ENCODE data around the gene PLA2G5. TPM values are rescaled to one million over a fixed set of nuclear protein-coding genes. Genes with fewer than 3 reads are reported as not detected.

Gene PLA2G5
- total RNA-seq, 1 donor from 2014 or later, result not detected

GRCh38 chr1:20076223-20076622, 6.2 kb downstream of the PLA2G5 start:
- Mint-ChIP-seq H3K4me3 (ENCODE audit: unreplicated experiment) (no peak overlapping the region), H3K27me3 (ENCODE audit: unreplicated experiment) (peaks cover 8% of the 10 kb centered on the region), H3K36me3 (ENCODE audit: unreplicated experiment) (peaks cover 6% of the 10 kb centered on the region), H3K9me3 (ENCODE audit: unreplicated experiment) (no peaks in the 10 kb centered on the region), H3K4me1 (ENCODE audit: low read depth, unreplicated experiment) (no peaks in the 10 kb centered on the region), H3K27ac (ENCODE audit: unreplicated experiment) (no peak overlapping the region)
- TF ChIP-seq CTCF (IDR thresholded peaks at IDR 0.05; ENCODE audit: partially characterized antibody, unreplicated experiment), result no peak
- DNase-seq, result no peak

- Mint-ChIP-seq H3K4me3 (ENCODE audit: unreplicated experiment) (no peak overlapping the region), H3K4me1 (ENCODE audit: low read depth, unreplicated experiment) (no peaks in the 10 kb centered on the region), H3K27ac (ENCODE audit: unreplicated experiment) (no peak overlapping the region), H3K36me3 (ENCODE audit: unreplicated experiment) (peaks cover 6% of the 10 kb centered on the region), H3K27me3 (ENCODE audit: unreplicated experiment) (peaks cover 8% of the 10 kb centered on the region), H3K9me3 (ENCODE audit: unreplicated experiment) (no peaks in the 10 kb centered on the region)
- TF ChIP-seq CTCF (IDR thresholded peaks at IDR 0.05; ENCODE audit: partially characterized antibody, unreplicated experiment), result no peak
- DNase-seq, result no peak
Observed at GRCh38 chr1:20076710-20077461, 6.9 kb downstream of the PLA2G5 start.

- peaks cover 1% of the 10 kb centered on the region for H3K9me3 Mint-ChIP-seq (ENCODE audit: unreplicated experiment)
- H3K4me1 Mint-ChIP-seq (ENCODE audit: low read depth, unreplicated experiment), result no peaks in the 10 kb centered on the region
- H3K27me3 Mint-ChIP-seq (ENCODE audit: unreplicated experiment), result peaks cover 9% of the 10 kb centered on the region
- no peak overlapping the region for H3K4me3 Mint-ChIP-seq (ENCODE audit: unreplicated experiment)
- no peak for TF ChIP-seq CTCF (IDR thresholded peaks at IDR 0.05; ENCODE audit: partially characterized antibody, unreplicated experiment)
- H3K36me3 Mint-ChIP-seq (ENCODE audit: unreplicated experiment), result peaks cover 6% of the 10 kb centered on the region
- H3K27ac Mint-ChIP-seq (ENCODE audit: unreplicated experiment), result no peak overlapping the region
- no peak for DNase-seq
Observed at GRCh38 chr1:20078171-20078651, 8.2 kb downstream of the PLA2G5 start.

GRCh38 chr1:20078711-20079110, 8.7 kb downstream of the PLA2G5 start:
- H3K27ac Mint-ChIP-seq (ENCODE audit: unreplicated experiment), result no peak overlapping the region
- no peak overlapping the region for H3K4me3 Mint-ChIP-seq (ENCODE audit: unreplicated experiment)
- H3K9me3 Mint-ChIP-seq (ENCODE audit: unreplicated experiment), result peaks cover 1% of the 10 kb centered on the region
- H3K36me3 Mint-ChIP-seq (ENCODE audit: unreplicated experiment), result peaks cover 6% of the 10 kb centered on the region
- H3K27me3 Mint-ChIP-seq (ENCODE audit: unreplicated experiment), result peaks cover 9% of the 10 kb centered on the region
- DNase-seq, result no peak
- H3K4me1 Mint-ChIP-seq (ENCODE audit: low read depth, unreplicated experiment), result no peaks in the 10 kb centered on the region
- TF ChIP-seq CTCF (IDR thresholded peaks at IDR 0.05; ENCODE audit: partially characterized antibody, unreplicated experiment), result no peak

DNA sequence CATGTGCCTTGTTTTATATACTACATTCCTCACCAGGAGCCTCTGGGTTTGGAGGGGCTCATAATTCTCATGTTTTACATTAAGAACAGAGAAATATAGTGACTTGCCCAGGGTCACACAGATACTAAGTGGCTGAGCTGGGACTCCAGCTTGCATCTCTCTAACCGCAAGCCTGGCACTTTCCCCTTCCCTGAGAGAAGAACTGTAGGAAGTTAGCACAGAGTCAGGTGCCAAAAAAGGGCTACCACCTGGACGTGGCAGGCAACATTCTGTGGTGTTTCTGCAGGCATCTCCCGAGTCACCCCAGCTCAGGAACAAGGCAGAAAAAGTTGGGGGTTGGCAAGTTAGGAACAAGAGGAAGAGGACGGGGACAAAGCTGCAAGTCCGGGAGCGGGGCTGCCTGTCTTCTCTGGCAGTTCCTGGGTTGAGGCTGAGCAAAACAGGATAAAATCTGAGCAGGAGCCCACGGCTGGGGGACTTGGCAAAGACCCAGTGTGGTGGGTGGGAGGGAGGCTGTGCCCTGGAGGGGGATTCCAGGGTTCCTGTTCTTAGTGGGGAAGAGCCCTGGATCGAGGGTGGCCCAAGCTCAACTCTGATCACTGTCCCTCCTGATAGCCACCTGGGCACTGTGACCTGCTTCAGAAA, 9.8 kb downstream of the PLA2G5 start:
- H3K4me1 Mint-ChIP-seq (ENCODE audit: low read depth, unreplicated experiment), result no peaks in the 10 kb centered on the region
- no peak overlapping the region for H3K4me3 Mint-ChIP-seq (ENCODE audit: unreplicated experiment)
- peaks cover 7% of the 10 kb centered on the region for H3K27me3 Mint-ChIP-seq (ENCODE audit: unreplicated experiment)
- H3K9me3 Mint-ChIP-seq (ENCODE audit: unreplicated experiment), result peaks cover 1% of the 10 kb centered on the region
- TF ChIP-seq CTCF (IDR thresholded peaks at IDR 0.05; ENCODE audit: partially characterized antibody, unreplicated experiment), result no peak
- no peak for DNase-seq
- H3K36me3 Mint-ChIP-seq (ENCODE audit: unreplicated experiment), result peaks cover 6% of the 10 kb centered on the region
- H3K27ac Mint-ChIP-seq (ENCODE audit: unreplicated experiment), result no peak overlapping the region

All from glutamatergic neuron (in vitro differentiated cells).